Measurements from ENCODE around the gene CHAD.

DNA sequence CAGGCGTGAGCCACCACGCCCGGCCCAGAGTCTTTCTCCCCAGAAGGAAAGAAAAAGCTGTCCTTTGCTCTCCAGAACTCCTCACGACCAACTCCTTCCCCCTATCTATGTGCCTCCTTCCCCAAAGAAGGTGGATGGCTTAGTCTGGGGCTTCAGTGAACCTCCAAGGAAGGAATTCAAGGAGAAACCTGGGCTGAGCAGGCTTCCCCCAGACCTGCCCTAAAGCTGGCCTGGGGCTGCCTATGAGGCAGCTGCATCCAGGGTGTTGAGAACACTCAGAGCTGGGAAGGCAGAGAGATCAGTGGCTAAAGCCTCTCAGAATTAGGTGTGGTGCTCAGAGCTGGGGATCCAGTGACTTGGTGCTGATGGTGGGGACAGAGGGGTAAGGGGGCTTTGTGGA is 38.9 kb downstream of the CHAD start:
- TF ChIP-seq CTCF (IDR thresholded peaks at IDR 0.05) (no peak), POLR2A (IDR thresholded peaks at IDR 0.05) (no peak), EP300 (IDR thresholded peaks at IDR 0.05) (no peak)

Data from sigmoid colon (tissue), 4 donors.